ENCODE results near the gene BTNL9.
"Not testable (repeated sequence)": the region's sequence is repeated elsewhere in the genome, so short reads cannot be mapped to it uniquely, and the experiment has no call there.

Gene BTNL9

DNA sequence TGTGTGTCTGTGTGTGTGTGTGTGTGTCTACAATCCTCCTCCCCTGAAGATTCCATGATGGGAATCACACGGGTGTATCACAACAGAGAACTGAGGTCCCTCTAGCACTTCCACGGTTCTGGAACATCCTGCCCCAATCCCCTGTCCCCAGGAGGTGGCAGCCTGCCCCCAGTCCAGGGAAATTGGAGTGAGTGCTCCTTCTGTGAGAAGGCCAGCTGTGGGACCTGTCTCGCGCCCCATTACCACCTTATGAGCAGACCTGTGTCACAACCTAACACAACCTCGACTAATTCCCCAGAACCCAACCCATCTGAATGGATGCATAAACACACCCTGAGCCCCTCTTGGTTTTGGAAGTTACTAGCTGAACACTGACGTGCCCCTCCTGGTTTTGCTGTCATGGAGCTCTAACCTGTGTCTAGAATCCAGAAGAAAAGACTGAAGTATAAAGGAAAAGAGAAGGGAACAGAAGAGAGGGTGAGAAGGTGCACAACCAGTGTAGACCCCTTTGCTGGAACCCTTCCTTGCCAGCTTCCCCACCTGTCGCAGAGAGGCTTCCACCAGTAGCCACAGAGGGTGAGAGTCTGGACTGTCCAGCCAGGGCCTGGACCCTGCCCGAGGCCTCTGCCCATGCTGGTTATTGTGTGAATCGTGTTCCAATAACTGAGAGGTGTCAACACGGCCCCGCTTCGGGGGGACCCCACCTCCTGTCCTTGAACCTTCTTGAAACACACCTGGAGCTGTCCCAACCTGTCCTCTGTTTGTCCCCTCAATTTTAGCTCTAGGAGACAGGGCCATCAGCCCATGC is 3.4 kb downstream of the BTNL9 start:
- DNase-seq = no peak

DNA sequence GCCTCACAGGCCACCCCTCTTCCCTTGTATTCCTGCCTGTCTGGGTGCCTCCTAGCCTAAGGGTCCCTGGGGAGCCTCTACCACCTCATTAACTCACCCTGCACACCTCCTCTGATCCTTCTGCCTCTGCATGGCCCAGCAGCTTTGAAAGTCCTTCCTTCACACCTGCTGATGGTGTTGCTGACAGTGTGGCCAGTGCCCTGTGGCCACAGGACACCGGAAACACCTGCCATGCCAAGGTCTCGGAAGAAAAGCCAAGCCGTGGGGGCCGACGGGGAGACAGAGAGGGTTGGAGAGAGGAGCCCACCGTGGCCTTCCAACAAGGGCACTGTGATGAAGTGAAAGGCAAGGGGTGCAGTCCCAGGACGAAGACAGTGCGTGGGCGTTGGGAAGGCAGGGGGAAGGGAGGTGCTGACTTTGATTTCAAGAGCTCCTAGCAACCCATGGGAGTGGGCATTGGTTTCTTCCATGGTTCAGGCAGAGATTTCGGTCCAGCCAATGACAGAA is 4.1 kb downstream of the BTNL9 start:
- no peak for DNase-seq

DNA sequence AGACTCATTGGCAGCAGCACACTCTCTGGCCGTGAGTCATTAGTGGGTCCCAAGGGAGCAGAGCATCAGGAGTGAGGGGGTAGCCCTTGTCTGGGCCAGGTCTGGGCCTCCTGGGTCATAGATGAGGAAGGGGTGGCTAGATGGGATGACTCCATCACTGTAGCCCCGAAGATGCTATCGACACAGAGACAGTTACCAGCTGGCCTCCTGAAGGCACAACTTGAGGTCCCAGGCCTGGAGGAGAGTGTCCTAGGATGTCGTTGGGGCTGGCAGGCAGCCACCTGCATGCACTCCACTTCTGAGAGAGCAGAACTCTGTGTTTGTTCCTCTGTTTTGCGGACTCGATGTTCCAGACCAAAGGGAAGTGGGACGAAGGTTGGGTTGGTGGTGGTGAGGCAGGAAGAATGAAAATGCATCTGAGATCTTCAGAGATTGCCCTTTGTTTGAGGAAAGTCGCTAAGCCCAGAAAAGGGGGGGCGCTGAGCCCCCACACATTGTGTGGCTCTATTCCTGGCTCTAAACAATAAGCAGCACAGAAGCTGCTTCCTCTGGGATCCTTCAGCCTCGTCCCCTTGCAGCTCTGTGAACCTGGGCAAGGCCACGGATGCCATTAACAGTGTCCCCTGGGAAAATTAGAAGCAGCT is 4.7 kb downstream of the BTNL9 start:
- no peak for DNase-seq

DNA sequence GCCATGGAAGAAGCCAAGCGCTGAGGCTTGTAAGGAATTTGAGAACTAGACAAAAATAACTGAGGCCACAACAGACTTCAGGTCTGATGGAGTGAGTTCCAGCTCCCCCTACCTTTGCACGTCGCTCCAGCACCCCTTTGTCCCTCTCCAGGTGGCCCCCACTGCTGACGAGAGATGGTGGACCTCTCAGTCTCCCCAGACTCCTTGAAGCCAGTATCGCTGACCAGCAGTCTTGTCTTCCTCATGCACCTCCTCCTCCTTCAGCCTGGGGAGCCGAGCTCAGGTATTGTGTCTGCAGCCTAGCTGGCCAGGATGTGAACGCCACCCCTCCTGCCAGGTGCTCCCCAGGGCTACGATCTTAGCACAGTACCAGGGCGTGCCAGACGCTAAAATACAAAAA is 5.2 kb downstream of the BTNL9 start:
- no peak for DNase-seq

DNA sequence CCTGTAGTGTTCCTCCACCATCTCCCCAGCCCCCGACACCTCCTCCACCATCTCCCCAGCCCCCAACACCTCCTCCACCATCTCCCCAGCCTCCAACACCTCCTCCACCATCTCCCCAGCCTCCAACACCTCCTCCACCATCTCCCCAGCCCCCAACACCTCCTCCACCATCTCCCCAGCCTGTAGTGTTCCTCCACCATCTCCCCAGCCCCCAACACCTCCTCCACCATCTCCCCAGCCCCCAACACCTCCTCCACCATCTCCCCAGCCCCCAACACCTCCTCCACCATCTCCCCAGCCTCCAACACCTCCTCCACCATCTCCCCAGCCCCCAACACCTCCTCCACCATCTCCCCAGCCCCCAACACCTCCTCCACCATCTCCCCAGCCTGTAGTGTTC is 5.8 kb downstream of the BTNL9 start:
- DNase-seq = not testable (repeated sequence)

DNA sequence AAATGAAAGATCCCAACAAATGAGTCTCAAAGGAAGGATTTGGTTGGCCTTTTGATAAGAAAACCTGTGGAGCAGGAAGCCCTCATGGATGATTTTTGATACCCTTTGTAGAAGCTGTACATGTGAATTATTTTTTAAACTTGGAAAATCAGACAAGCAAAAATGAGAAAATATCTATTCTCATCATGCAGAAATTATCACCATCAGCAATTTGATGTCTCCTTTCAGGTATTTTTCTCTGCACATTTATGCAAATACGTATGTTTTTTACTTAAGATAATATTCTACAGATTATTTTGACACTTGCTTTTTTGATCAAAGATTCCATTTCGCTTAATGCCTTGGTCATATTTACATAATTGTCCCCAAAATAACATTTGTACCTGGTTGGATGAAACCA is 7.2 kb downstream of the BTNL9 start:
- no peak for DNase-seq

DNA sequence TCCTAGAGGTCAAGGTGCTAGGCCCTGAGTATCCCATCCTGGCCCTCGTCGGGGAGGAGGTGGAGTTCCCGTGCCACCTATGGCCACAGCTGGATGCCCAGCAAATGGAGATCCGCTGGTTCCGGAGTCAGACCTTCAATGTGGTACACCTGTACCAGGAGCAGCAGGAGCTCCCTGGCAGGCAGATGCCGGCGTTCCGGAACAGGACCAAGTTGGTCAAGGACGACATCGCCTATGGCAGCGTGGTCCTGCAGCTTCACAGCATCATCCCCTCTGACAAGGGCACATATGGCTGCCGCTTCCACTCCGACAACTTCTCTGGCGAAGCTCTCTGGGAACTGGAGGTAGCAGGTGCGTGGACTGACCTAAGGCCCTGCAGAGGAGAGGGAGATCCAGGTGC is 7.9 kb downstream of the BTNL9 start:
- no peak for DNase-seq

DNA sequence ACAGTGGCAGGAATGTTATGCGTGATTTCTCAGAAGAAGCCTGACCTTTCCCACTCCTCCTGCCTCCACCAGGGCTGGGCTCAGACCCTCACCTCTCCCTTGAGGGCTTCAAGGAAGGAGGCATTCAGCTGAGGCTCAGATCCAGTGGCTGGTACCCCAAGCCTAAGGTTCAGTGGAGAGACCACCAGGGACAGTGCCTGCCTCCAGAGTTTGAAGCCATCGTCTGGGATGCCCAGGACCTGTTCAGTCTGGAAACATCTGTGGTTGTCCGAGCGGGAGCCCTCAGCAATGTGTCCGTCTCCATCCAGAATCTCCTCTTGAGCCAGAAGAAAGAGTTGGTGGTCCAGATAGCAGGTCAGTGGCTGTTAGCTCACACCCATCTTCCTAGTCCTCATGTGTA is 9.9 kb downstream of the BTNL9 start:
- no peak for DNase-seq

DNA sequence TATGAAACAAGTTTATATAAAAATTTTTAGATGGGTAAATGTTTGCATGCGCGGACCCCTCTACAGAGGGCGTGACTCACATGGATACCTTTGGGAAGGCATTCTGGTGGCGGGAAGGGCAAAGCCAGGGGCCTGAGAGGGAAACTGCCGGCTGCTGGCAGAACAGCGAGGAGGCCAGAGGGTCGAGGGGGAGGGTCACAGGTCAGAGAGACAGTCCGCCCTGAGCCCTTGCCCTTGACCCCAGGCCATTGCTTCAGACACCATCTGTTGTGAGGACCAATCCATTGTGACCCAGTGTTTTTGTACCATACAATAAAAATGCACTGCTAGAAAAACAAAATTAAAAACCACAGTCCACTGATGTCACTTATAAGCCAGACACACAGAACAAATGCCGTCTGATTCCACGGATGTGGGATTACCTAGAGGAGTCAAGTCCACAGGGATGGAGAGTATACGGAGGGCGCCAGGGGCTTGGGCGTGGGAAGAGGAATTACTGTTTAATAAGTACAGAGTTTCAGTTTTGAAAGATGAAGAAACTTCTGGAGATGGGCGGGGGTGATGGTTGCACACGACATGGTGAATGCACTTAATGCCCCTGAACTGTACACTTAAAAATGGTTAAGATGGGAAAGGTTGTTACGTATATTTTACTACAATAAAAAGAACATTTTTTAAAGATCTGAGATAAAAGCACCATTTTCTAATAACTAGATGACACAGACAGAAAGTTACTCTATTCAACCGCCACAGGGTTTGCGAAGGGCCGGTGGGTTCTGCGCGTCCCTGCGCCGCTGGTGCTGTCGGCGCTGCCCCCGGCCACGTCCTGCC is 12.0 kb downstream of the BTNL9 start:
- DNase-seq = no peak

DNA sequence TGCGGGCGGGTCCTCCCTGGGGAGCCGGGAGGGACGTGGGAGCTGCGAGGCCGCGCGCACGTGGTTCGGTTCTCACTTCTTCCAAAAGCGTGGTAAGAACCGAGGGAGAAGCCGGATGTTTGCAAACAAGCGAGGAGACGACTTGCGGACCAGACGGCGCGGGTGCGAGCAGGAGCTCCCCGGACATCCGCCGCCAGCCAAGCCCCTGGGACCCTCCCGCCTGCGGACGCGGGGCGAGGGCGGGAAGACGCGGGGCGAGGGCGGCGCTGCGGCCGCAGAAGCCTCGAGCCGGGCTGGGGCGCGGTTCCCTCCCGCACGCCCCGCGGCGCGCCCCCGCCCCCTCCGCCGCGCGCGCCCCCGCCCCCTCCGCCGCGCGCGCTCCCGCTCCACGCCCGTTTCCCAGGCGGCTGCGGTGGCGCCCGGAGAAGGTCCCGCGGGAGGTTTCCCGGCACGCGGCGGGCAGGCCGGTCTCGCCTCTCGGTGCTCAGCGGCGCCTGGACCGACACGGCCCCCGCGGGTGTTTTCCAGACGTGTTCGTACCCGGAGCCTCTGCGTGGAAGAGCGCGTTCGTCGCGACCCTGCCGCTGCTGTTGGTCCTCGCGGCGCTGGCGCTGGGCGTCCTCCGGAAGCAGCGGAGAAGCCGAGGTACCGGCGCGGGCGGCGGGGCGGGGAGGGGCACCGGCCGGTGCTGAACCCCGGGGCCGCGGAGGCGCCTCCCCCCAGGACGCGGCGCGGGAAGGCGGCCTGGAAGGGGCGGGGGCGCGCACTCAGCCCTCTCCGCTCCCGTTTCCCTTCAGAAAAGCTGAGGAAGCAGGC is 12.8 kb downstream of the BTNL9 start:
- DNase-seq = no peak

DNA sequence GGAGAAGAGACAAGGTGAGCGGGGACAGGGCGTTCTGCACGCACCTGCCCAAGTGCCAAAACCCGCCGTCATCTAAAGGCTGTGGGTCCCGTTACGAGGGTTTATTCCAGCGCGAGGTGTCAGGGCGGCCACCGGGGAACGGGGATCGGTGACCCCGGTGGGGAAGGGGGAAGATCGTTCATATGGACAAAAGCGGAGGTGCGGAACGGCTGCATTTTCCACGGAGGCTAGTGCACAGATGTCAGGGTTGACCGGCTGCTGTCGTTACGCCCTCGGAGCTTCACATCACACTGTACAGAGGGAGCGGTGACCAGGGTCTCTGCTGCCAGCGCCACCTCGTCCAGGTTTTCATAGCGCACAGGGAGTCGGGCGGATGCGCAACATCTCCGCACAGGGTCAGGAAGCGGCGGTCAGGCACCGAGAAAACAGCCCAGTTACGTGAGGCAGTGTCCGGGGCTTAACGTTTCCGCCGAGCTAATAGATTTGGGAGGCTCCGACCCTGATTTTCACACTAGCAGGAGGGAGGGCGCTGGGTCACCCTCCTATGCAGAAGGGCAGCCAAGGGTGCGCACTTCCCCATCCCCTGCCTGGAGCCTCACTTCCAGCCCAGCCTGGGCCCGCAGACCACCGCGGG is 13.5 kb downstream of the BTNL9 start:
- DNase-seq = no peak

DNA sequence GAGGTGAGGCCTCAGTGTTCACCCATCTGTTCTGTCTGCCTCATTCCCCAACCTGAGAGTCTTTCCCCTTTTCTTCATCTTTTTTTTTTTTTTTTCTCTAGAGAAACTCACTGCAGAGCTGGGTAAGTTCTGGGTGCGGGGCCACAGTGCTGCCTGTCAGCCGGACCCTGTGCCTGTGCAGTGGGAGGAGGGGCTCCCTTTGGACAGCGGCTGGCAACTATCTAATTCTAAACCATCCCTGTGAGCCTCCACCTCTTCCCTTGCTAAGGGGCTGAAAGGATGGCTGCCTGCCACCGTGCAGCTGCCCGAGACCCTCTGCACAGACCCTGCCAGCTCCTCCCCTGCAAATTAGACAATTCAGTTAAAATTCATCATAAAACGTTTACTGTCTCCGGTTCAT is 14.1 kb downstream of the BTNL9 start:
- no peak for DNase-seq

DNA sequence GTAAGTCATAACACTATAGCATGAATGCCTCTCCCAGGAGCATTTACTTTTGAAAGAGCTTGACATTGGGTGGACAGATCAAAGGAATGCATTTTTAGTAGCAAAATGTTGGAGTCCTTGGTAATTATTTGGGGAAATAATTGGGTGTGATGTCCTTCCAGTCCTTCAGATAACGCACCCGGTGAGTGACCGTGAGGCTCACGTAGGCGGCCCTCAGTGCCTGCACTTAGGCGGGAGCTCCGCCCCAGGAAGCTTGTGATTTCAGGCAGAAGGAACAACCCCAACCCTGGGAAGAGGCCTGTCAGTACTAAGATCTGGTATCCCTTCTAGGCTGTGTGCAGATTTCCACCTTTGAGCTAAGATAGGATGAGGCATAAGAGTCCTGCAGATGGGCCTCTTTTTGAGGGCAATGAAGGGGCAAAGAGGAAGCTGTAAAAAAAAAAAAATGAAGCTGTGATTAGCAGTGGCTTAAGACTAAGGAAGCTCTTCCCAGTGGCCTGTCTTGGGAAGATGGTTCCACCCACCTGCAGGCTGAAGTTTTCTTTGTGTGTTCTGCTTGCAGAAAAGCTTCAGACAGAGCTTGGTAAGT is 14.9 kb downstream of the BTNL9 start:
- DNase-seq = no peak

DNA sequence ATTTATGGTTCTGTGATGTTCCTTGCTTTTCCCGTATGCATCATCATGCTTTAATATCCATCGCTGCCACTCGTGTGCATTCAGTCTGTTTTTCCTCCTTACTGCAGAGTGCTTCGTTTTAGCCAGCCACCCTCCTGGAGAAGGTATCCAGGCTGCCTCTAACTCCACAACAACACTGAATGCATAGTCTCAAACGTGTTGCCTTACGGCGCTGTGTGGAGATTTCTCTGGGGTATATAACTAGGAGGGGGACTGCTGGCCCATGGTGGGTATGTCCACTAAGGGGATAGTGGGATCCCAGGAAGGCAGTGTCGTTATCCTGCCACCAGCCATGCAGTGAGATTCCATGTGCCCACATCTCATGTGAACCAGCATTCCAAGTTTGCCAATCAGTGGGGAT is 16.4 kb downstream of the BTNL9 start:
- no peak for DNase-seq

DNA sequence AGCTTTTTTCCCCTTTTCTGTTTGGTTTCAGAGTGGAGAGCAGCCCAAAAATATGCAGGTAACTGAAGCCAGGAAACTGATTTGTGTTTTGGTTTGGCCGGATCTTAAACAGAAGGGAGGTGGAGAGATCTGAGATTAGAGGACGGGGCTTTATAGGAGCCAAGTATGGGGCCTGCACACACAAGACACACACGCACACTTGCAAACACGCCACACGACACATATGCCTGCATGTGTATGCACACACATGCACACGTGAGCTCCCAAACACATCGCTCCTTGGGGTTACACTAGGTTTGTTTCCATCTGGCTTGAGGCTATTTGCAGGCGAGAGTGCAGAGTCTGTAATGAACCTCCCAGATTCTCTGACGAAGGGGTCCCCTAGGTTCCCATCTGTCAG is 18.3 kb downstream of the BTNL9 start:
- no peak for DNase-seq

DNA sequence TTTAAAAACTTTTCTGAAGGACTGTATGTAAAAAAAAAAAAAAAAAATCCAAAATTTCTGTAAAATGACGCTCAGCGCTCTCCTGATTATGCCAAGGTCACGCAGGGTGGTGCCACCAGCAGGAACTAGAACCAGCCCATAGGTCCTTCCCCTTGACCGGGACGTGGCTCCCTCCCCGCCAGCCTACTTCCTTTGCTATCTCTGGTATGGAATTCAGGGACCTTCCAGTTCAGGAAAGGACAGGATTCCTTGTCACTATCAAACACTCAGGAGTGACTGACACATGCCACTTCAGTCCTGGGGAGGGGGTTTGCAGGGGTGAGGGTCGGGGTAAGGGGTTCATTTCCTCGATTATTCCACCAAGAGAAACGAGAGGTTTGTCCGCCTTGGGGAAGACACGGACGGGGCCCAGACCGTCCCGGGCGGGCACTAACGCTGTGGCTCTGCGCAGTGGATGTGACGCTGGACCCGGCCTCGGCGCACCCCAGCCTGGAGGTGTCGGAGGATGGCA is 18.8 kb downstream of the BTNL9 start:
- no peak for DNase-seq

DNA sequence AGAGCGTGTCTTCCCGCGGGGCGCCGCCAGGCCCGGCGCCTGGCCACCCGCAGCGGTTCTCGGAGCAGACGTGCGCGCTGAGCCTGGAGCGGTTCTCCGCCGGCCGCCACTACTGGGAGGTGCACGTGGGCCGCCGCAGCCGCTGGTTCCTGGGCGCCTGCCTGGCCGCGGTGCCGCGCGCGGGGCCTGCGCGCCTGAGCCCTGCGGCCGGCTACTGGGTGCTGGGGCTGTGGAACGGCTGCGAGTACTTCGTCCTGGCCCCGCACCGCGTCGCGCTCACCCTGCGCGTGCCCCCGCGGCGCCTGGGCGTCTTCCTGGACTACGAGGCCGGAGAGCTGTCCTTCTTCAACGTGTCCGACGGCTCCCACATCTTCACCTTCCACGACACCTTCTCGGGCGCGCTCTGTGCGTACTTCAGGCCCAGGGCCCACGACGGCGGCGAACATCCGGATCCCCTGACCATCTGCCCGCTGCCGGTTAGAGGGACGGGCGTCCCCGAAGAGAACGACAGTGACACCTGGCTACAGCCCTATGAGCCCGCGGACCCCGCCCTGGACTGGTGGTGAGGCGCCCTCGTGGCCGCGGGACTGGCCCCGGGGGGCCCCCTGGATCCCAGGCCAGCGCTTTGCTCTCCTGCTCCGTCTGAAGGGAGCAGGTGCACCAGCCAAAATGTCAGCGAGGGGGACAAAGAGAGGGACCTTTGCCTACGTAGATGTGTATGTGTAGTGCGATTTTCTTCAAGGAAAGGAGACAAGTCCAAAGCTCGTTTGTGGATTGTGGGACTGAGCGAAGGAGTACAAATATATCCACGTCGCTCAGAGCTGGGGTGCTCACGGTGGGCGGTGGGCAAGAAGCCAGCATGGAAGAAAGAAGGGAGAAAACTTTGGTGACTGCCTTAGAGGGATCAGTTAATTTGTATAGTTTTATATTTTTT is 19.5 kb downstream of the BTNL9 start:
- no peak for DNase-seq

DNA sequence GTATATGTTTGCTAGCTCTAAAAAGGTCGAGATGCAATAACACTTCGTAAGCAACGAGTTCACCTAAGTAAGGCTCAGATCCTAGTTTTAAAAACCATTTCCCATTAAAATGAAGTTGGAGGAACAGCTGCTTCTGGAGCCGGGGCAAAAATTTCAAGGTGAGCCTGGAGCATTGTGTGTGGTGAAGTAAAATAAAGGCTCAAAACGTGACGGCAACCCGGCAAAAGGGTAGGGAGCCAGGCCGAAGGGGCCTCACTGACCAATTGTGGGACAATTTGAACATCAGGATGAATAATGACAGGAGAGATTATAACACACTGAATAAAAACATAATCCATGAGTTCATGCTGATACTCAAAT is 20.1 kb downstream of the BTNL9 start:
- no peak for DNase-seq

DNA sequence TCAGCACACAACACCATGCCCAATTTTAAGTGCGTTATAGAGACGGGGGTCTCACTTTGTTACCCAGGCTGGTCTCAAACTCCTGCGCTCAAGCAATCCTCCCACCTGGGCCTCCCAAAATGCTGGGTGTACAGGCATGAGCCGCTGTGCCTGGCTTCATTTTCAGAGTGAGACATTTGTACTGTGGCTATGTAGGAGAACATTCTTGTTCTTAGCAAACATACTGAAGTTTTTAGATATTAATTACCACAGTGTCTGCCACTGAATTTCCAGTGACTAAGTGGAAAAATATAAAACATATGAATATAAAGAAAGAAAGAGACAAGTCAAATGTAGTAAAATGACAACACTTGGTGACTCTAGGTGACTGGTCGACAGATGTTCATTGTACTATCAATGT is 20.9 kb downstream of the BTNL9 start:
- DNase-seq = no peak

DNA sequence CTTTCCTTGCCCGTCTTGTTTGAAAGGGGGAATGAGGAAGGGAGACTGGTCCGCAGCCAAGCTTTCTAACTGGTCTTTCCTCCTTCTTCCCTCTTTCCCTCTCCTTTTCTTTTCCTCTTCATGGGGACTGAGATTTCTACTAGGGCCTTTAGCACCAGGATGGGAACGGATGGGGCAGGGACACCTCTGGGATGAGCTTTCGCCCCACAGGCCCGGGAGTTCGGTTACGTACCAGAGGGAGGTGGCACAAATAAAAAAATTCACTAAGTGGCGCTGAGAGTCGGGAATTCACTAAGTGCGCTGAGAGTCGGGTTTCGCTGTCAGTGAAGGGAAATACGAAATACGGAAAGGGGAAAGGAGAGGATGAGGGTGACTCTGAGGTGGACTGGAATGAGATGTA is 21.6 kb downstream of the BTNL9 start:
- no peak for DNase-seq

DNA sequence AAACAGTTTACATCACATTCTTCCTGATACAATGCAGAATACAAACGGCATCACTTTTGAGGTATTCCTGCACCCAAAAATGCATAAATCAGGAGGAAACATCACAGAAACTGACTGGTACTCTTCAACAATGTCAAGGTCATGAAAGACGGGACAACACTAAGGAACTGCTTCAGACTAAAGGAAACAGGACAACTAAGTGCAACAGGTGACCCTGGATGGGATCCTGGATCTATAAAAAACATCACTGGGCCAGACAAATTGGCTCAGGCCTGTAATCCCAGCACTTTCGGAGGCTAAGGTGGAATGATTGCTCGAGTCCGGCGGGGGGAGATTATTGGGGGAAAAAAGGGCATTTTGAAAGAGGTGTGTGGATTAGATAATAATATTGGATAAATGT is 22.6 kb downstream of the BTNL9 start:
- no peak for DNase-seq

Measured in RPMI8226 (cell line).